ENCODE measurements around the gene ALX4. TPM values are rescaled to one million over a fixed set of nuclear protein-coding genes. Genes with fewer than 3 reads are reported as not detected.

Gene ALX4
- total RNA-seq, 1 donor from 2014 or later, result not detected

DNA sequence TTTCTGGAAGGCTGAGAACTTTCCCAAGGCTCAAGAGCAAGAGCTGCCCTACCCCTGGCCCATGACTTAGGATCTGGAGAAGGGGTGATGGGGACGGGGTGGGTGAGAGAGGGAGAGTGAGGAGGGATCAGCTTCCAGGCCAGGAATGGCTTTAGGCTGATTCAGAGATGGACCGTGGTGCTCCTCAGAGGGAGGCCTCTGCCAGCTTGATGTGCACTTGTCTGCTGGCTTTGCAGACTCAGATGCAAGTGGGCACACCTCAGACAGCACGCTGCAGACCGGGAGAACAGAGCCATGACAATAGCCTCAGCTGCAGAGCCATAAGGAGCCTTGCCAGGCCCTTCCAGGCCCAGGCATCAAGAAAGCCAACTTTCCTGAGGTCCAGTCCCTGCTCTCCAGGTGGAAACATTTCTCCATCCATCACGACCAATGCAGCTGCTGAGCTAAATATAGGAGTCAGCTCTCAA is 41.3 kb downstream of the ALX4 start:
- DNase-seq (ENCODE audit: low spot score), result peak; percentile 73

DNA sequence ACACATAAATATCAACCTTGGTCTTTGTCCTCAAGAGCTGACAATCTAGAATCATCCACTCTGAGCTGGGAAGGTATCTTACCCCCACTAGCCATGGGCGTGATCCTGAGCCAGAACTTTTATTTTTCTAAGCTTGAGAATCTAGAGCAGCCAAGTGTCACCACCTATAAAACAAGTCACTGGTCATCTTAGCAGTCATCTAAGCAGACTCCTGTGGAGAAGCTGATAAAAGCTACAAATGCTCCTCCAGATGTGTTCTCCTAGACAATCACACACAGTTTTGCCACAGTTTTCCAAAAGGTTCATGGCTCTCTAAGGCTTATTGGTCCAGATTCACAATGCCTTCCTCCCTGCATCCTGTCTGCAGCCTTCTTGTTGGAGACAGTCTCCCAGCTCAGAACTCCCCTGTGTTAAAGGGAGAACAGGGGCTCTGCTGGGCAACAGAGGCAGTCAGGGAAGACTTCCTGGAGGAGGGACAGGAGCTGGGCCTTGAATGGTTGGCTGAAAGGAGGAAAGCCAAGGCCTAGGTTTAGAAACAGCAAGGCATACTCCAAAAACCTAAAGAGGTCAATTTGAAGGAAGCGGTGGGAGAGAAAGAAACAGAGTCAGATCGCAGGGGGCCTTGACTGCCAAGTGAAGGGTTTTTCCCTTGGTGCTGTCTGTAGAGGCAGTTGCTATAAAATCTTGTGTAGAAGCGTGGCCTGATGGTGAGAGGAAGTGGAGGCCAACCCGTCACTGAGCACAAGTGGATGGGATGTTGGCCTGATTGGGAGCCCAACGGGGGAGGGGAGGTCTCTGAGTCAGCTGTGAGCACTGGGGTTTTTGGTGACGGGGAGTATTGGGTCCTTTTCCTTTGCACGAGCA is 42.0 kb downstream of the ALX4 start:
- peak; percentile 67 for DNase-seq (ENCODE audit: low spot score)

DNA sequence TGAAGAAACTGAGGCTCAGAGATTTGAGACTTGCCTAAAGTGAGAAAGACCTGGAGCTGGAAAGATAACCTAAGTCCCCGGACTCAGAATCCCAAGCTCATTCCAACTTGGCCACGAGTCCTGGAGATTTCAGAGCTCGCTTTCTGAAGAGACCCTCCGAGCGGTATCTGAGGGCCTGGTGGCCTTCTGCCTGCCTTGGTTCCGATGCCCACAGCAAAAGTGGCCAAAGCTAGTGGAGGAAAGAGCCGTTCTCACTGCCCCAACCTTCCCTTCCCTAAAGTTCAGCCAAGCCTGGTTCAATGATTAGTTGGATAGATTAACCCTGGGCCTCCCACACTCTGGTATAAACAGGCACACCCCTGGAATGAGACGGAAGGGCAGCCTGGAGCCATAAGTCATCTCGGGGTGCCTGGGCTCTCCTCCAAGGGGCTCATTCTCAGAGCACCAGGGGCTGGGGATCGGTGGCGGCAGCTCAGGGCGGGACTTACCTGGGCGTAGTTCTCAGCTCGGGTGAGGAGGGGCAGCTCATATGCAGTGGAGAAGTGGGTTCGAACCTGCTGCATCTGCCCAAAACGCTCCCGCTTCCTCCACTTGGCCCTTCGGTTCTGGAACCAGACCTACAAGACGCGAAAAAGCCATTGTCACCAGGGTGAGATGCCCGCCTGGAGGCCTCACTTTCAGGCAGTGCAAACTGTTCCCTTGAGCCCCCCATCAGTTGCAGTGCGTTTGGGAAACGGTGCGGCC is 42.8 kb downstream of the ALX4 start:
- DNase-seq (ENCODE audit: low spot score), result peak; percentile 68

GRCh38 chr11:44266056-44266780 is 43.7 kb downstream of the ALX4 start:
- DNase-seq (ENCODE audit: low spot score), result no peak

GRCh38 chr11:44264761-44265160 is 45.2 kb downstream of the ALX4 start:
- DNase-seq (ENCODE audit: low spot score), result no peak

DNA sequence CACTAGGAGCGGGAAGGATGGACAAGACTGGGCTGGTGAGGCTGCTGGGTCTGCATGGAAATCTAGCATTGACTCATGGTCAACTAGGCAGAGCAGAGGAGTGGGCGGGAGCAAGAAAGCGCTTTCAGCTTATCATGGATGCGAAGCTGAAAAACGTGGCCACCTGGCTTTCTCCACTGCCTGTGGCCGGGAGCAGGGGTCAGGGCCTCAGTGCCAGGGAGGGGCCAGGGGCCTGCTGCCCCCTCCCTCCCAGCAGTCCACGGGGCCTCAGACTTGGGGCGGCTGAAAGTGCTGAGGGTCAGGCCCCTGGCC is 45.5 kb downstream of the ALX4 start:
- no peak for DNase-seq (ENCODE audit: low spot score)

- no peak for DNase-seq (ENCODE audit: low spot score)
Observed at GRCh38 chr11:44263738-44264437, 46.1 kb downstream of the ALX4 start.

DNA sequence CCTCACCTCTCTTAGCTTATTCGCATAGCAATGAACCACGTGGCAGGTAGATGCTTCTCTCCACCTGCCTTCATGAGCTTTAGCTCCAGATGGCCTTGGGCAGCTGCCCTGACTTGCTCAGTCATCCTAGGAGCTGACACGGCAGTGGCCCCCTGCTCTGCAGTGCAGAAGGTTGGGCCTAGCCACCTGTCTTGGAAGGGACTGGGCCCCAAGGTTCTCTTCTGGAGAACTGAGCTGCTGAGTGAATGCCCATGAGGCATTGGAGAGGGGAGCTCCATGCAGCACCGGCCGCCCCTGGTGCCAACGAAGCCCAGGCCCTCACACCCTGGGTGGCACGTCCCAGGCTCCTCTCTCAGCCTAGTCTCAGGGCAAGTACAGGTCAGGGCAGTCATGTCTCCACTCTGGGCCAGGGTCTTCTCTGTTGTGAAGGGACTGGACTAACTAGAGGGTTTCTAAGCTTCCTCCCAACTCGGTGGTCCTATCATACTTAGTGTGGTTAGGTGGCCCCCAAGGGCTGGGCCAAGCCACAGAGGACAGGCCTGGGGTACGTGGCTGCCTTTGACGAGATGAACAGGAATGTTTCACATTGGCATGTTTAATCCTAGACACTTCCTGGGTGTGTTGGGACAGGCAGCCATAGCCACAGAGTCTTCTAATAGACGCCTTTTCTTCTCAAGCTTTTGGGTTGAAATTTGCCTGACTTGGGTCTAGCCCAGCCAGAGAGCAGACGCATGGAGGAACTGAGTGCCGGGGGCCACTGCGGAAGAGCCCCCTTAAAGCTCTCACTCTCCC is 47.9 kb downstream of the ALX4 start:
- no peak for DNase-seq (ENCODE audit: low spot score)

GRCh38 chr11:44260081-44260480 is 49.9 kb downstream of the ALX4 start:
- DNase-seq (ENCODE audit: low spot score), result no peak

DNA sequence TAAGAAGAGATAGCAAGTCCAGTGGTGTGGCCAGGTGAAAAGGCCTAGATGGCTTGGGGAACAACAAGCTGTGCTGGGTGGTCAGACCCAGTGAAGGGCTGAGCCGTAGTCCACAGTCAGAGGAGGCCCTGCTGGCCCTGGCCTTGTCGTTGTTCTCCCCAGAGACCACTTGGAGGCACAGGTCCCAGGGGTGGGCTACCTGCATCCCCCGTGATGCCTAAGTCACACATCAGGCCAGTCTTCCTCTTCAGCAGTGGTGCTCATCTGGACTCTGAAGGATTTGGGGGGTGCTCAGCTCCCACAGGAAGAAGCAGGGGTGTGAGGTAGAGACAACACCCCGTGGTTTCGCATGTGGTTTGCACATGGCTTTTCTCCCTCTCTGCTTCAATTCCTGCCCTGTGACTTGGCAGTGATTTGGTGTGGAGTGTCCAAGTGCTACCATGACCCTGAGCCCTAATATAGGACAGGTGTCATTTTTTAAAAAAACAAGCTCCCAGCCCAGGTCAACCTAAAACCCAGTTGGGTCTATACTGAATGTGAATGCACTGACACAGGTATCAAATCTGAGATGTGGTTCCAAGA is 51.0 kb downstream of the ALX4 start:
- no peak for DNase-seq (ENCODE audit: low spot score)

GRCh38 chr11:44258190-44258489 is 51.8 kb downstream of the ALX4 start:
- no peak for DNase-seq (ENCODE audit: low spot score)

GRCh38 chr11:44257338-44258189 is 52.4 kb downstream of the ALX4 start:
- DNase-seq (ENCODE audit: low spot score), result no peak

- DNase-seq (ENCODE audit: low spot score), result no peak
Observed at GRCh38 chr11:44256673-44257291, 53.2 kb downstream of the ALX4 start.

DNA sequence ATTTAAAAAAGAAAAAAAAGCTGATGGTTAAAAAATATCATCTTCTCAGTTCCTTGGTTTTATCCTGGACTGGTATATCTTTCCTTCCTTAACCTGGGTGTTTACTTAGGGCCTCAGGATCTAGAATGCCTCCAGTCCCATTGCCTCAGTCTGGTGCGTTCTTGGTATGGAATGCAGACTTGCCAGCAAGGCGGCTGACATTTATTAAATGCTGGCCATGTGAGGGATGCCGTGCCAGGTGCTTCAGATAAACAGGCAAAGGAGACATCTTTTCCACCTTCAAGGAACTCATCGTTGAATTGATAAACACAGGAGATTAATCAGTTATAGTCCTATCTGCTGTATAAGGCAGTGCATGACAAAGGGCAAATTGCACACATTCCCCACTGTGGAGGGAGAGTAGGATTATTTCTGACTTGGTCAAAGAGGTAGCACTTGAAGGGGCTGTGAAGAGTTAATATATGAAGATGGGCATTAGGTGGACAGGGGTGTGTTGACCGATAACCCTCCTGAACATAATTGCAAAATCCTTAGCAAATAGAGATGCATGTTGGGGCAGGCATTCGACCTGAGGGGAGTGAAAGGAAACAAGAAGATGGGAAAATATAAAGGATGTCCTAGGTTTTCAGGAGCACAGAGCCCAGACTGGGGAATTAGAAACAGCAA is 54.4 kb downstream of the ALX4 start:
- no peak for DNase-seq (ENCODE audit: low spot score)

GRCh38 chr11:44252999-44253602 is 56.8 kb downstream of the ALX4 start:
- no peak for DNase-seq (ENCODE audit: low spot score)

DNA sequence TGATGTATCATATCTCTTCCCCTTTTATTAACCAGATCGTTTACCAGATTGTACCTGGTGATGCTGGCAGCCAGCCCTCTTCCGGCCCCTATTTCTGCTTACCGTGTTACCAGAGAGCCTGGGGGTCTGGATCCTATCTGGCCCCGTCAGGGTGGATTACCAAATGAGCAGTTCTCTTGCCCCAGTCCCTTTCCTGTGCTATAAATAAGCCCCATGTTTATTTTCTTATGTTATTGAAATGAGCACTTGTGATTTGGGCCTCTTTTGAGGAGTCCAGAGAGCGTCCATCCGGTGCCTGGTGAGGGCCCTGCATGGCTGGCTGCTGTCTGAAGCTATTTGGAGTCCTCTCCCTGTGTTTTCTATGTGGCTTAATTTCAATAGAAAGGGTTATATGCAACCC is 59.5 kb downstream of the ALX4 start:
- DNase-seq (ENCODE audit: low spot score), result no peak

DNA sequence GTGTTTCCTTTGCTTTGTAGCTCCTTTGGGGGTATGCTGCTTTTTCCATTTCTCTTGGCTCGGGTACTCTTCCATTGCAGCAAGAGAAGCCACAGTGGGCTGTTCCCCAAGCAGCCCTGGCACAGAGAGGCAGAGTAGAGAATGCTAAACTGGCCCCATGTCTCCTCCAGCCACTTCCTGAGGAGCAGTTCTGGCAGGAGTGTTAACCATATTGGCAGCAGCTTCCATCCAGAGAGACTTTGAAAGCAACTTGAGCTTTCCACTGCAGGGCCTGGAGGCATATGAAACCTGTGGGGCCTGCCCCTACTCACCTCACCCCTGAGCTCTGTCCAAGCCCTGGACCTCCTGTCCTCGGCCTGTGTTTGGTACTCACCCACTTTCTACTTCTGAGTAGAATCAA is 61.8 kb downstream of the ALX4 start:
- no peak for DNase-seq (ENCODE audit: low spot score)

- DNase-seq (ENCODE audit: low spot score), result no peak
Observed at GRCh38 chr11:44247508-44247907, 62.4 kb downstream of the ALX4 start.

All from mesenteric fat pad (tissue), 1 donor.